Muscle of arm (tissue), 14 donors: Measurements from ENCODE around the gene KRTAP4-2. TPM values are rescaled to one million over a fixed set of nuclear protein-coding genes. Genes with fewer than 3 reads are reported as not detected.
"Not testable (repeated sequence)": the region's sequence is repeated elsewhere in the genome, so short reads cannot be mapped to it uniquely, and the experiment has no call there.

Source experiments
- DNase-seq: peaks from one replicate; pipeline ENCODE4 v3.0.0-alpha.2; 2013
- long read RNA-seq, 11 donors: transcript quantifications; one replicate each; lab custom pipeline, GENCODE V29; 2026
- polyA plus RNA-seq, 12 donors: library from polyadenylated mRNA; unstranded; fragments of 120-200 nt; gene quantifications; one replicate each; pipeline ENCODE4 v1.2.1, GENCODE V29; 2013; ENCODE audit not compliant: insufficient read length in 12 of 12

KRTAP4-2 gene
- polyA plus RNA-seq, result not detected
- long read RNA-seq, donor 1, result 0 reads
- long read RNA-seq, donor 2, result 0 reads
- long read RNA-seq, donor 3, result 0 reads
- long read RNA-seq, donor 4, result 0 reads
- long read RNA-seq, donor 5, partial matches to known transcripts, result 0 of 1 reads
- long read RNA-seq, donor 5, other reads (novel, unspliced or antisense), result 0 of 1 reads
- long read RNA-seq, donor 6, result 0 reads
- long read RNA-seq, donor 7, result 0 reads
- long read RNA-seq, donor 8, result 0 reads
- long read RNA-seq, donor 9, result 0 reads
- long read RNA-seq, donor 10, result 0 reads
- long read RNA-seq, donor 11, result 0 reads

- DNase-seq, result no peak
These were observed at the start of gene KRTAP4-2 for GRCh38 chr17:41177727-41178271. Gene KRTAP4-2 (minus strand): TSS chr17:41178221. CDS start chr17:41178164, 57 bp downstream.

- DNase-seq, result not testable (repeated sequence)
These were observed 48.6 kb upstream of the KRTAP4-2 start, which contains the start of gene KRTAP9-2 for GRCh38 chr17:41226598-41227095. Gene KRTAP9-2 (plus strand): TSS chr17:41226648. CDS start chr17:41226655, 7 bp downstream.

GRCh38 chr17:41226051-41226450 is 48.0 kb upstream of the KRTAP4-2 start:
- DNase-seq, result no peak

GRCh38 chr17:41223821-41224220 is 45.8 kb upstream of the KRTAP4-2 start:
- DNase-seq, result no peak

- DNase-seq, result no peak
These were observed 37.7 kb upstream of the KRTAP4-2 start for GRCh38 chr17:41215681-41216080.

GRCh38 chr17:41212524-41213169 is 34.6 kb upstream of the KRTAP4-2 start:
- peak; percentile 1 for DNase-seq

- DNase-seq, result peak; percentile 1
These were observed 33.9 kb upstream of the KRTAP4-2 start for GRCh38 chr17:41211845-41212466.

- no peak for DNase-seq
These were observed 21.5 kb upstream of the KRTAP4-2 start for GRCh38 chr17:41199421-41200078.

GRCh38 chr17:41196068-41196467 is 18.0 kb upstream of the KRTAP4-2 start:
- no peak for DNase-seq

GRCh38 chr17:41190328-41190727 is 12.3 kb upstream of the KRTAP4-2 start:
- no peak for DNase-seq

- not testable (repeated sequence) for DNase-seq
These were observed 11.9 kb upstream of the KRTAP4-2 start, which contains the start of gene KRTAP9-1 for GRCh38 chr17:41189837-41190318. Gene KRTAP9-1 (plus strand): TSS chr17:41189887. CDS start chr17:41189887, 0 bp downstream.

GRCh38 chr17:41186872-41187271 is 8.9 kb upstream of the KRTAP4-2 start:
- no peak for DNase-seq

GRCh38 chr17:41185001-41185400 is 7.0 kb upstream of the KRTAP4-2 start:
- DNase-seq, result no peak

GRCh38 chr17:41184480-41184961 is 6.5 kb upstream of the KRTAP4-2 start, which contains the start of gene KRTAP4-1:
Gene KRTAP4-1 (minus strand): TSS chr17:41184911. CDS start chr17:41184854, 57 bp downstream.
- DNase-seq, result no peak

GRCh38 chr17:41178843-41179616 is 1.0 kb upstream of the KRTAP4-2 start:
- DNase-seq, result no peak

- no peak for DNase-seq
These were observed 320 bp upstream of the KRTAP4-2 start for GRCh38 chr17:41178341-41178740.

GRCh38 chr17:41176744-41177387 is 1.2 kb downstream of the KRTAP4-2 start:
- no peak for DNase-seq

GRCh38 chr17:41171886-41172285 is 6.1 kb downstream of the KRTAP4-2 start:
- no peak for DNase-seq

GRCh38 chr17:41168121-41168520 is 9.9 kb downstream of the KRTAP4-2 start, which contains the start of gene KRTAP4-3:
Gene KRTAP4-3 (minus strand): TSS chr17:41168221. CDS start chr17:41168172, 49 bp downstream.
- no peak for DNase-seq

GRCh38 chr17:41167561-41167960 is 10.5 kb downstream of the KRTAP4-2 start:
- DNase-seq, result no peak
